AG04450 (cell line): ENCODE results near the gene LTBP4. TPM values are rescaled to one million over a fixed set of nuclear protein-coding genes. Genes with fewer than 3 reads are reported as not detected.

Source experiments
- CTCF ChIA-PET: fragments of 300-600, 350-600 bp; formaldehyde crosslinking; extraction: SDS; loops from one replicate; lab custom pipeline; 2022; ENCODE audit warnings: antibody characterized with exemption, inconsistent platforms; lab: Charles Lee
- POLR2A ChIA-PET: fragments of 350-600 bp; formaldehyde crosslinking; extraction: SDS; loops from one replicate; lab custom pipeline; 2021; ENCODE audit warnings: antibody characterized with exemption, inconsistent platforms; lab: Yijun Ruan, JAX
- DNase-seq: peaks from one replicate; pipeline ENCODE4 v3.0.0-alpha.2; 2011; ENCODE audit warnings: low read depth, low spot score
- H3K27ac ChIP-seq: one replicate; pipeline ENCODE4 v1.5.1; 2012; ENCODE audit warnings: low read depth, low read length, control low read depth
- H3K27me3 ChIP-seq: one replicate; pipeline ENCODE4 v1.6.0; 2012; ENCODE audit warnings: low read length; ENCODE audit not compliant: control insufficient read depth, insufficient read depth
- H3K4me3 ChIP-seq: 2 replicates; pipeline ENCODE4 v1.5.1; 2011; ENCODE audit warnings: mild to moderate bottlenecking, low read depth, low read length, control low read depth
- H3K9me3 ChIP-seq: 2 replicates; pipeline ENCODE4 v1.5.1; 2012; ENCODE audit warnings: low read length; ENCODE audit not compliant: control insufficient read depth, insufficient read depth
- CTCF ChIP-seq: IDR thresholded peaks from 2 replicates; pipeline ENCODE4 v1.5.1; 2011; ENCODE audit warnings: low read depth, low read length, control low read depth, inconsistent platforms
- polyA plus RNA-seq: library from polyadenylated mRNA; depleted of rRNA; stranded (reverse); fragments of >200 nt; gene quantifications from 2 replicates; pipeline ENCODE4 v1.2.3, GENCODE V29; 2011

LTBP4 gene
- polyA plus RNA-seq, 1 experiment: 41.3 TPM

- Histone ChIP-seq H3K9me3 (peaks cover 4% of the 10 kb centered on the region; the same call in 1 of the 2 replicates), H3K27ac (peak overlapping the region; percentile 93), H3K4me3 (peak overlapping the region; percentile 69), H3K27me3 (no peaks in the 10 kb centered on the region)
- ChIA-PET POLR2A (interaction anchor here (0.6 to 2.8 kb wide), 11 partner anchors 10 to 183 kb away, joined by 3 to 36 read pairs (median 8); no protein-coding TSS in a partner anchor), CTCF (interaction anchor here (0.7 to 5.2 kb wide), 13 partner anchors 13 to 471 kb away, joined by 3 to 59 read pairs (median 5); partner anchors contain the start of genes BLVRB and PRX)
- no peak for TF ChIP-seq CTCF
- peak; percentile 92 for DNase-seq
These were observed 2.4 kb downstream of the LTBP4 start for GRCh38 chr19:40603389-40604170.

- Histone ChIP-seq H3K4me3 (peak overlapping the region; percentile 36), H3K27me3 (no peaks in the 10 kb centered on the region), H3K9me3 (peaks cover 4% of the 10 kb centered on the region; the same call in 1 of the 2 replicates), H3K27ac (peak overlapping the region; percentile 93)
- ChIA-PET CTCF (interaction anchor here (0.7 to 5.2 kb wide), 7 partner anchors 30 to 299 kb away, joined by 3 to 59 read pairs (median 14); partner anchors contain the start of genes BLVRB and PRX), POLR2A (interaction anchor here (0.6 to 2.8 kb wide), 11 partner anchors 9 to 207 kb away, joined by 3 to 36 read pairs (median 8); no protein-coding TSS in a partner anchor)
- DNase-seq: no peak
- TF ChIP-seq CTCF: no peak
These were observed 3.0 kb downstream of the LTBP4 start for GRCh38 chr19:40604171-40604646.

- peak overlapping the region; percentile 13; the same call in 1 of the 2 replicates for H3K4me3 ChIP-seq
- H3K9me3 ChIP-seq: peaks cover 4% of the 10 kb centered on the region; the same call in 1 of the 2 replicates
- H3K27ac ChIP-seq: no peak overlapping the region
- no peak for TF ChIP-seq CTCF
- no peaks in the 10 kb centered on the region for H3K27me3 ChIP-seq
- CTCF ChIA-PET: interaction anchor here (2.7 to 5.2 kb wide), 2 partner anchors 29 to 140 kb away, joined by 34 to 59 read pairs; partner anchors contain the start of gene BLVRB
- DNase-seq: no peak
- POLR2A ChIA-PET: interaction anchor here (0.6 to 2.8 kb wide), 9 partner anchors 9 to 206 kb away, joined by 3 to 34 read pairs (median 4); no protein-coding TSS in a partner anchor
These were observed 3.6 kb downstream of the LTBP4 start for GRCh38 chr19:40604647-40605215.

- TF ChIP-seq CTCF: peak; percentile 13; the same call in 1 of the 2 replicates
- no peak overlapping the region for H3K27ac ChIP-seq
- POLR2A ChIA-PET: interaction anchor here (0.5 to 1.2 kb wide), 3 partner anchors 10 to 15 kb away, joined by 4 to 7 read pairs (median 5); no protein-coding TSS in a partner anchor
- H3K27me3 ChIP-seq: no peaks in the 10 kb centered on the region
- H3K9me3 ChIP-seq: peaks cover 4% of the 10 kb centered on the region; the same call in 1 of the 2 replicates
- no peak for DNase-seq
- peak overlapping the region; percentile 13; the same call in 1 of the 2 replicates for H3K4me3 ChIP-seq
- CTCF ChIA-PET: interaction anchor here (5.2 kb wide), 1 partner anchor 29 kb away, joined by 59 read pairs; no protein-coding TSS in a partner anchor
These were observed 4.2 kb downstream of the LTBP4 start for GRCh38 chr19:40605216-40605971.
